ENCODE data around the gene HSPA4L.

Gene HSPA4L

GRCh38 chr4:127843704-127844600 is 61.8 kb downstream of the HSPA4L start:
- no peak overlapping the region for H3K4me3 ChIP-seq (replicated peaks; ENCODE audit: low read depth, low read length)
- TF ChIP-seq, protein P1, sequence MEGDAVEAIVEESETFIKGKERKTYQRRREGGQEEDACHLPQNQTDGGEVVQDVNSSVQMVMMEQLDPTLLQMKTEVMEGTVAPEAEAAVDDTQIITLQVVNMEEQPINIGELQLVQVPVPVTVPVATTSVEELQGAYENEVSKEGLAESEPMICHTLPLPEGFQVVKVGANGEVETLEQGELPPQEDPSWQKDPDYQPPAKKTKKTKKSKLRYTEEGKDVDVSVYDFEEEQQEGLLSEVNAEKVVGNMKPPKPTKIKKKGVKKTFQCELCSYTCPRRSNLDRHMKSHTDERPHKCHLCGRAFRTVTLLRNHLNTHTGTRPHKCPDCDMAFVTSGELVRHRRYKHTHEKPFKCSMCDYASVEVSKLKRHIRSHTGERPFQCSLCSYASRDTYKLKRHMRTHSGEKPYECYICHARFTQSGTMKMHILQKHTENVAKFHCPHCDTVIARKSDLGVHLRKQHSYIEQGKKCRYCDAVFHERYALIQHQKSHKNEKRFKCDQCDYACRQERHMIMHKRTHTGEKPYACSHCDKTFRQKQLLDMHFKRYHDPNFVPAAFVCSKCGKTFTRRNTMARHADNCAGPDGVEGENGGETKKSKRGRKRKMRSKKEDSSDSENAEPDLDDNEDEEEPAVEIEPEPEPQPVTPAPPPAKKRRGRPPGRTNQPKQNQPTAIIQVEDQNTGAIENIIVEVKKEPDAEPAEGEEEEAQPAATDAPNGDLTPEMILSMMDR (IDR thresholded peaks at IDR 0.05; ENCODE audit: low read length, missing control alignments) = no peak
- no peak for DNase-seq (ENCODE audit: low read depth)

DNA sequence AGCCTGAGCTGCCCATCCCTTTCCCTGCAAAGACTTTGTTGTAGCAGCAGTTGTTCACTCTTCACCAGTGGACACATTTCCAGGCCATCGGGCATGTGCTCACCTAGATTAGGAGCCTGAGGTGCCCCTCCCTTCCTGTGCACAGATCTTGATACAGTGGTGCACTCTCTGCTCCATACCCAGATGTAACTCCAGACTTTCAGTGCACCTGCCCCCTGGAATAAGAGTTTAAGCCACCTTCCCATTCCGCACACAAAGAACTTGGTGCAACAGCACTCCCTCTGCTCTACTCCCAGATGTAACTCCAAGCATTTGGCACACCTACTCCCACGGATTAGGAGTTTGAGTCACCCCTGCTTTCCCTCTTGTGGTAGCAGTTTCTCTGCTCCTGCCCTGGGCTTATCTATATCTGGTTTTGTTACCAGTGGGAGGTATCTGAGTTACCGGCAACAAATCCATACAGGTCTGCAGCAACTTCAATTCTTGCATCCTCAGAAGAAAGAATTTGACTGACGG is 62.5 kb downstream of the HSPA4L start:
- H3K4me3 ChIP-seq (replicated peaks; ENCODE audit: low read depth, low read length) = no peak overlapping the region
- DNase-seq (ENCODE audit: low read depth) = peak; percentile 26
- TF ChIP-seq, protein P1 (IDR thresholded peaks at IDR 0.05; ENCODE audit: low read length, missing control alignments) = no peak

DNA sequence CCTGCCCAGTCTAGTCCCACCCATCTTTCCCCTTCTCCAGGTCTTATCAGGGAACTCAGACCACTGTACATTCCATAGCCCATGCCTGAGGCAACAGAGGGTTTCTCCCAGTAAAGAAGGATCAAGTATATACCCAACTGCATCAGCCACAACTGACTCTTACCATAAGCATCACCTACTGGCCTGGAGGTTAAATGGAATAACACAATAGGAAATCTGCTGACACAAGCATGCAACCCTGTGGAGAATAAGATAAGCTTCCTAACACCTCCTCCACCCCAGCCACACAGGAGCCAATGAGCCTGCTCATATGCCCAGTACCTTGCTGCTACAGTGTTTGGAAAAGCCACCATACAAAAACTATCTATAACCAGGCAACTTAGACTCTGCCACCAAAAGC is 63.9 kb downstream of the HSPA4L start:
- no peak for DNase-seq (ENCODE audit: low read depth)
- no peak overlapping the region for H3K4me3 ChIP-seq (replicated peaks; ENCODE audit: low read depth, low read length)
- TF ChIP-seq, protein P1 (IDR thresholded peaks at IDR 0.05; ENCODE audit: low read length, missing control alignments) = no peak

DNA sequence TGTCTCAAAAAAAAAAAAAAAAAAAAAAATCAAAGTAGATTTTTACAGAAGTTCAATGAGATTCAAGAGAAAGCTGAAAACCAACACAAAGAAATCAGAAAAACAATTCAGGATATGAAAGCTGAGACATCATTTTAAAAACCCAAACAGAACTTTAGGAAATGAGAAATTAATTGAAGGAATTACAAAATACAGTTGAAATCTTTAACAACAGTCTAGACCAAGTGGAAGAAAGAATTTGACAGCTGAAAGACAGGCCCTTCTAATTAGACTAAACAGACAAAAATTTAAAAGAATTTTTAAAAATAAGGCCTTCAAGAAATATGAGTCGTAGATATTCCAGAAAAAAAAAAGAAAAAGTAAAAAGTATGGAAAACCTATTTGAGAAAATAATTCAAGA is 64.6 kb downstream of the HSPA4L start:
- H3K4me3 ChIP-seq (replicated peaks; ENCODE audit: low read depth, low read length) = no peak overlapping the region
- TF ChIP-seq, protein P1 (IDR thresholded peaks at IDR 0.05; ENCODE audit: low read length, missing control alignments) = no peak
- no peak for DNase-seq (ENCODE audit: low read depth)

- peak; percentile 19 for DNase-seq (ENCODE audit: low read depth)
- TF ChIP-seq, protein P1 (IDR thresholded peaks at IDR 0.05; ENCODE audit: low read length, missing control alignments) = no peak
- no peak overlapping the region for H3K4me3 ChIP-seq (replicated peaks; ENCODE audit: low read depth, low read length)
These were observed 67.5 kb downstream of the HSPA4L start for GRCh38 chr4:127849505-127850234.

DNA sequence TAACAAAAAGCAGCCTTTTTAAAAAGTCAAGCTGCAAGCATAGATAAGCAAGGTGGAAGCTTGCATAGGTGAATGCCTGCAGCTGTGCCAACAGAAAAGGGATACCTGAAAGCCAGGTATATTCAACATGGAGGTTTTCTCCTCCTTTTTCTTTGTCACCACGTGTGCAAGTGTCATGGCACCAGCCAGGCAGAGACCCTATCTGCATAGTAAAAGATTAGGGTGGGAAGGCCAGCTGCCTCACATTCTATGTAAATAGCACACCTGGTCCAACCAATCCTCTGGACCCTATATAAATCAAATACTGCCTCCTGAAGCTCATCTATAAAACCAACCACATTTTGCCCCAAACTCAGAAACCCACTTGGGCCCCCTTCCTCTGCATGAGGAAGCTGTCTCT is 70.5 kb downstream of the HSPA4L start:
- TF ChIP-seq, protein P1 (IDR thresholded peaks at IDR 0.05; ENCODE audit: low read length, missing control alignments) = no peak

More for the DNA sequence above, 70.5 kb downstream of the HSPA4L start:
- no peak overlapping the region for H3K4me3 ChIP-seq (replicated peaks; ENCODE audit: low read depth, low read length)
- DNase-seq (ENCODE audit: low read depth) = no peak
